Testis (tissue), 3 donors: Measurements from ENCODE around the gene THTPA. TPM values are rescaled to one million over a fixed set of nuclear protein-coding genes. Genes with fewer than 3 reads are reported as not detected.

Experiments
- DNase-seq: peaks from one replicate; pipeline ENCODE4 v3.0.0-alpha.2; 2019
- H3K27ac ChIP-seq, 2 donors: fragments of 200-600 bp; sonication (generic); one replicate each; pipeline ENCODE4 v1.5.1; 2019
- H3K27me3 ChIP-seq: fragments of 200-600 bp; sonication (generic); one replicate; pipeline ENCODE4 v1.5.1; 2019
- H3K36me3 ChIP-seq: fragments of 200-600 bp; sonication (generic); one replicate; pipeline ENCODE4 v1.5.1; 2017; ENCODE audit warnings: low read depth; ENCODE audit errors: missing control alignments
- H3K4me1 ChIP-seq: fragments of 200-600 bp; sonication (generic); one replicate; pipeline ENCODE4 v1.5.1; 2019
- H3K4me3 ChIP-seq, 2 donors: fragments of 200-600 bp; sonication (generic); one replicate each; pipeline ENCODE4 v1.5.1; 2017 to 2019
- H3K9me3 ChIP-seq: fragments of 200-600 bp; sonication (generic); one replicate; pipeline ENCODE4 v1.5.1; 2017
- POLR2A ChIP-seq: fragments of 450-650 bp; IDR thresholded peaks from one replicate; pipeline ENCODE4 v1.6.1; 2017; ENCODE audit warnings: antibody characterized with exemption, mild to moderate bottlenecking, moderate library complexity
- WGBS, 2 donors: methylation state at CpG; one replicate each; pipeline ENCODE4 v1.1.5; 2018; 5-methylcytosine and 5-hydroxymethylcytosine counted together
- intact Hi-C: fragments of 100-400 bp; cut with DNase I; formaldehyde crosslinking; loops from one replicate; pipeline ENCODE4 v1.15.1; 2023; ENCODE audit warnings: low total_unique reads
- polyA plus RNA-seq: library from polyadenylated mRNA; stranded (reverse); fragments of 350-450 nt; fragmentation: Illumina TruSeq; extraction: RNeasy Lipid Tissue Mini Kit (QIAGEN cat#74804); gene quantifications from one replicate; pipeline ENCODE4 v1.2.3, GENCODE V29; 2014; ENCODE audit warnings: low read depth, low replicate concordance; ENCODE audit not compliant: insufficient read depth
- total RNA-seq, 2 donors: library from RNA; depleted of rRNA; stranded (reverse); fragments of >200 nt; gene quantifications; one replicate each; pipeline ENCODE4 v1.2.3, GENCODE V29; 2016
- TF ChIP-seq, protein P1 (sequence below), 3 experiments: fragments of 450-650 bp in 2 of 3; fragments of 200-600 bp in 1 of 3; sonication (generic) in 1 of 3; IDR thresholded peaks; one replicate each; pipeline ENCODE4 v1.5.1; 2016 to 2019; ENCODE audit warnings: antibody characterized with exemption in 3 of 3, mild to moderate bottlenecking in 2 of 3, moderate library complexity in 1 of 3

THTPA gene
- total and polyA plus RNA-seq, 3 donors from 2014 or later = 25.1 to 60.3 (median 34.9) TPM

DNA sequence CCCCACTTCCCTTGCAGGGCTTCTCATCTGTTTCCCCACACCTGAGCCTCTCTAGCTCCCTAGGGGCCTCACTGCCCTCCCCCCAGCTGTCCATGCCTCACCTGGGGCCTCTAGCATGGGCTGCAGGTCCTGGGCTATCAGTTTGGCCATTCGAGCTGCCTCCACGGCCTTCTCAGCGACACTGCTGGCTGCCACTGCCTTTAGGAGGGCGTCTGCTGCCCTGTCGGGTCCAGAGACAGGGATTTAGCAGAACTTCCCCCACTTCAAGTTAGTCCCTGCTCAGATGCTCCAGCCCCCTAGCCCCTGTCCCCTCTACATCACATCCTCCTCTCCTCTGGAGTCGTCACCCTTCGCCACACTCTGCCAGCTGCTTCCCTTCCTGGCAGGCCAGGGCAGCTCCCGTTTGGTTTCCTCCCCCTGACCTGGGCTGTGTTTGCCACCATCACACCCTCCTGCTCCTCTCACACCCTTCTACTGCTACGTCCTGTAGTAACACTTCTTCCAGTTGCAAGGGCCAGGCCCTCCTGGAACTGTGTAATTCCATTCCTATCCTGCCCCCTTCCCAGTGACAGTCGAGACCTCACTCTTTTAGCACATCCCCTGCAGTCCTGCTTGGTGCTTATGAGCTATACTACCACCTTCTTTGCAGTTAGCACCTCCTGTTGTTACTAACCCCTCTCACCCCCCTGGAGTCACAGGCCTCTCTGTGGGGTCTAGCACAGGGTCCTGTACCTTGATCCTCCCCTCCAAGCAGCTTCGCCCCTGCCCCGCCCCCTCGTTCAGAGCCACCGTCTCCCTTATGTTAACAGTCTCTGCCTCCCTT is 15.8 kb downstream of the THTPA start:
- no peak overlapping the region for H3K27ac ChIP-seq
- no peak overlapping the region for H3K4me3 ChIP-seq
- no peaks in the 10 kb centered on the region for H3K4me1 ChIP-seq
- H3K27me3 ChIP-seq = no peaks in the 10 kb centered on the region
- no peaks in the 10 kb centered on the region for H3K9me3 ChIP-seq
- TF ChIP-seq, protein P1, sequence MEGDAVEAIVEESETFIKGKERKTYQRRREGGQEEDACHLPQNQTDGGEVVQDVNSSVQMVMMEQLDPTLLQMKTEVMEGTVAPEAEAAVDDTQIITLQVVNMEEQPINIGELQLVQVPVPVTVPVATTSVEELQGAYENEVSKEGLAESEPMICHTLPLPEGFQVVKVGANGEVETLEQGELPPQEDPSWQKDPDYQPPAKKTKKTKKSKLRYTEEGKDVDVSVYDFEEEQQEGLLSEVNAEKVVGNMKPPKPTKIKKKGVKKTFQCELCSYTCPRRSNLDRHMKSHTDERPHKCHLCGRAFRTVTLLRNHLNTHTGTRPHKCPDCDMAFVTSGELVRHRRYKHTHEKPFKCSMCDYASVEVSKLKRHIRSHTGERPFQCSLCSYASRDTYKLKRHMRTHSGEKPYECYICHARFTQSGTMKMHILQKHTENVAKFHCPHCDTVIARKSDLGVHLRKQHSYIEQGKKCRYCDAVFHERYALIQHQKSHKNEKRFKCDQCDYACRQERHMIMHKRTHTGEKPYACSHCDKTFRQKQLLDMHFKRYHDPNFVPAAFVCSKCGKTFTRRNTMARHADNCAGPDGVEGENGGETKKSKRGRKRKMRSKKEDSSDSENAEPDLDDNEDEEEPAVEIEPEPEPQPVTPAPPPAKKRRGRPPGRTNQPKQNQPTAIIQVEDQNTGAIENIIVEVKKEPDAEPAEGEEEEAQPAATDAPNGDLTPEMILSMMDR (IDR thresholded peaks at IDR 0.05) = no peak
- no peak for TF ChIP-seq POLR2A
- 73 to 75% methylated on average over 14 of the region's 14 CpGs for WGBS, 2 donors
- intact Hi-C loops = no loop called here
- DNase-seq = no peak
- no peaks in the 10 kb centered on the region for H3K36me3 ChIP-seq

- intact Hi-C loops = no loop called here
- TF ChIP-seq, protein P1 (IDR thresholded peaks at IDR 0.05) = no peak
- TF ChIP-seq POLR2A = no peak
- Histone ChIP-seq H3K9me3 (no peaks in the 10 kb centered on the region), H3K4me1 (no peaks in the 10 kb centered on the region), H3K27ac (no peak overlapping the region), H3K27me3 (peaks cover 4% of the 10 kb centered on the region), H3K36me3 (no peaks in the 10 kb centered on the region), H3K4me3 (no peak overlapping the region)
- DNase-seq = no peak
- WGBS, 2 donors = 75 to 83% methylated on average over 4 of the region's 4 CpGs
These were observed 16.4 kb downstream of the THTPA start for GRCh38 chr14:23572524-23572828.

DNA sequence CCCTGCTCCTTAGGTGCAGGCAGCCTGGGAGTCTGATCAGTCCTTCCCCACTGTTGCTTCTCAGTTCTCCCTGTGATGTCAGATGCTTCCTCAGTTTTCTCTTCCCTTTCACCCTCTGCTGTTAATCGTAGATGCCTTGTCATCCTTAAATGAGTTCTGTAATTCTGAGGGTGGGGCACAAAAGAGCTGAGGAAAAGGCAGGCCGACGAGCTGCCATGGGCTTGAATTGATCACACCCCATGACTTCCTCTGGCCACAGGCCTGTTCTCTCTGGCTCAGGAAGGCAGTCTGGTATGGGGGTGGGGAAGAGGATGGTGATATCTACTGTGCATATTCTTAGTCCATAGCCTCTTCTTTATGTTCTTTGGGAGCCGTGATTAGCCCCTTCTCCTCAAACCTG is 16.8 kb downstream of the THTPA start:
- H3K27ac ChIP-seq = no peak overlapping the region

GRCh38 chr14:23573384-23574015 is 17.4 kb downstream of the THTPA start:
- Histone ChIP-seq H3K4me1 (no peaks in the 10 kb centered on the region), H3K36me3 (no peaks in the 10 kb centered on the region), H3K4me3 (no peak overlapping the region), H3K27ac (no peak overlapping the region), H3K27me3 (peaks cover 4% of the 10 kb centered on the region), H3K9me3 (no peaks in the 10 kb centered on the region)
- TF ChIP-seq, protein P1 (IDR thresholded peaks at IDR 0.05) = no peak
- no peak for TF ChIP-seq POLR2A
- intact Hi-C loops = no loop called here
- no peak for DNase-seq
- 73 to 84% methylated on average over 5 of the region's 5 CpGs for WGBS, 2 donors

More for the DNA sequence above, 16.8 kb downstream of the THTPA start:
- Histone ChIP-seq H3K36me3 (no peaks in the 10 kb centered on the region), H3K27me3 (peaks cover 4% of the 10 kb centered on the region), H3K9me3 (no peaks in the 10 kb centered on the region), H3K4me3 (no peak overlapping the region), H3K4me1 (no peaks in the 10 kb centered on the region)
- no peak for DNase-seq
- TF ChIP-seq, protein P1 (IDR thresholded peaks at IDR 0.05) = no peak
- TF ChIP-seq POLR2A = no peak
- intact Hi-C loops = no loop called here
- WGBS, 2 donors = 56 to 67% methylated on average over 4 of the region's 4 CpGs
